ENCODE results near the gene ZNF850. TPM values are rescaled to one million over a fixed set of nuclear protein-coding genes. Genes with fewer than 3 reads are reported as not detected.
"Not testable (repeated sequence)": the region's sequence is repeated elsewhere in the genome, so short reads cannot be mapped to it uniquely, and the experiment has no call there.

The ZNF850 gene
- 3.7 TPM for total RNA-seq
- long read RNA-seq, partial matches to known transcripts = 0 of 2 reads
- long read RNA-seq, other reads (novel, unspliced or antisense) = 2 of 2 reads

DNA sequence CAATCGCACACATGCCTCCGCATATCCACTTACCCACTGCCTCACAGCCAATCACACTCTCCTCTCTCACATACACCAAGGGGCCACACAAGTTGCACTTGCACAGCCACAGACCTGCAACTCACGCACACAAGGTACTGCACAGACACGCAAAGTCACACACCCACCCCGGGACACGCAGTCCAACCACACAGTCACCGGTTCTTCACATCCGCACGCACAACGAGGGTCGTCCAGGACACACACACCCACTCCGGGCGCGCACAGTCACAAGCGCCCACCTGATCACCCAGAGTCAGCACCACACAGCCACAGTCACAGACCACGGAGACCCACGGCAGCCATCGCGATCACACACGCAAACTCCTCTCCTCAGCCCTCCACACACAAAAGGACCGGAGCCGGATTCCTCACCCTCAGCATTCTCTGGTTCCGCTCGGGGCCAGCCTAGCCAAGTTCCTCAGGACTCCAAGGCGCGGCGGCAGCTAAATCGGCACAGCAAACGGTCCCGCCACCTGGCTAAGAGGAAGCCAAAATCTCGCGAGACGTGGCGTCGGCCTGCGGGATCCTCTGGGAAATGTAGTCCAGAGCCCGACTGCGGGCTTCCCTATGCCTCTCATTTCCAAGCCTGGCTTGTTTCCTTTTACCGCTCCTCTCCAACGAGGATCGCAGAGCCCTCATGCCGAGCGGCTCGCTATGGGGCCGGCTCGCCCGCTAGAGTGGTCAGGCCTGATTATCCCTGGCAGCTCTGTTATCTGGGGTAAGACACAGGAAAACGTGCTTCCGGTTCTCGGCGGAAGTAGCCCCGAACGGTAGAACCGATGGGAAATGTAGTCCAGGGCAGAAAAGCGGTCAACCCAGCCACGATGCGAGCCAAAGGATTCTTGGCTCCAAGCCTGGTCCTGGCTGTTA, at the start of gene ZNF850:
ZNF850 (minus strand) TSS at position 497 of the 912 bp plus-strand sequence. CDS start 10,201 bp downstream, outside the sequence.
- DNase-seq (peak; percentile 98), ATAC-seq (ENCODE audit: poor library complexity) (peak; percentile 99)
- intact Hi-C loops (cut with DNase I) = no loop called here

DNA sequence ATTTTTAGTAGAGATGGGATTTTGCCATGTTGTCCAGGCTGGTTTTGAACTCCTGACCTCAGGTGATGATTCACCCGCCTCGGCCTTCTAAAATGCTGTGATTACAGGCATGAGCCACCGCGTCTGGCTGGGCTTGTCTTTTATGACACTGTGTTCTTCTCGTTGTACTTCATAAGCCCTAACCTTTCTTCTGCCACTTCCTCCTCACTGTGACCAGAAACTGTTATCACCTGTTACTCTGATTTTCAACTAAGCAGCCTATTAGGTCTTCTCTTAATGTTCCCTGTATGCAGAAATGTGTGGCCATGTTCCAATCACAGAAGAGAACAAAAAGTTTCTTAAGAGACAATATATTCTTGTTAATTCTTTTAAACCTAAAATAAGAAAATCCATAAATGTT, 49.2 kb upstream of the ZNF850 start:
- ATAC-seq (ENCODE audit: poor library complexity) (no peak), DNase-seq (no peak)
- intact Hi-C loops (cut with DNase I) = no loop called here

DNA sequence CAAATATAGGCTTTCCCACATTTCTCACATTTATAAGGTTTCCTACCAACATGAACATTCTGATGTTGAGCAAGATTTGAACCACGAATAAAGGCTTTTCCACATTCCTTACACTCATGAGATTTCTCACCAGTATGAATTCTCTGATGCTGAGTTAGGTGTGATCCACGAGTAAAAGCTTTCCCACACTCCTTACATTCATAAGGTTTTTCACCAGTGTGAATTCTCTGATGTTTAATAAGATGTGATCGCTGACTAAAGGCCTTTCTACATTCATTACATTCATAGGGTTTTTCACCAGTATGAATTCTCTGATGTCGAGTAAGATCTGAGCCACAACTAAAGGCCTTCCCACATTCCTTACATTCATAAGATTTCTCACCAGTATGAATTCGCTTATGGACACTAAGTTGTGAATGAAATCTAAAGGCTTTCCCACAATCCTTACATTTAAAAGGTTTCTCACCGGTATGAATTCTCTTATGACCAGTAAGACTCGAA, 46.6 kb upstream of the ZNF850 start:
- DNase-seq = no peak
- intact Hi-C loops (cut with DNase I) = no loop called here
- no peak for ATAC-seq (ENCODE audit: poor library complexity)

DNA sequence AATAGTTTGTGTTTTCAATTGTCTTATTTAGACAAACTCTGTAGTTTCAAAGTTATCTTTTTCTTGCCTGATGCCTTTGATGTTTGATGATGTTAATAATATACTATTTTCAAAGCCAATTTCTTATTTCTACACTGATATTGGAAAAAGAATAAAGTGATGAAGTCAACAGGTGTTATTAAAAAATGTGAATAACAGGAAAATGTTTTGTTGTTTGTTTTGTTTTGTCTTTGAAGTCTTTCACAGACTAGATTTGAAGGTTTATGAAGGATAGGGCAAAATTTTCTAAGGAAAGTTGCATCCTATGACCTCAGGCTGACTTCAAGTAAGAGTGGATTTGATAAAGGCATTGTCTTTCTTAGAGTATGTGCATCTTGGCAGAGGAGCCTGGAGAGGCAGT, 34.4 kb upstream of the ZNF850 start:
- intact Hi-C loops (cut with DNase I) = no loop called here
- ATAC-seq (ENCODE audit: poor library complexity) (no peak), DNase-seq (no peak)

DNA sequence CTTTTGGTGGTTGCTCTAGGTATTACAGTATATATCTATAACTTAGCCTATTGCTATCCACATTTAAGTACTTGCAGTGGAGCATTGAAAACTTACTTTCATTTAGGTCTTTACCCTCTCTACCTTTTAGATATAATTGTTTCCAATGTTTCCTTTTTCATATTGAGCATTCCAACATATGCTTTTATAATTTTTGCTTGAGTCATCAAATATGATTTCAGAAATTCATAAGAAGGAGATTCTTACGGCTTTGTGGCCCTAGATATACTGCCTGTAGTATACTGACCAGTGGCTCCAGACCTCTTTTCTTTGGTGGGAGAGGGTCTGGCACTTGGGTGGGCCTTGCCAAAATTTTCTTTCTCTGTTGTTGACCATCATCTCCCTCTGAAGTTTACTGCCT, 32.8 kb upstream of the ZNF850 start:
- DNase-seq (no peak), ATAC-seq (ENCODE audit: poor library complexity) (no peak)
- intact Hi-C loops (cut with DNase I) = no loop called here

DNA sequence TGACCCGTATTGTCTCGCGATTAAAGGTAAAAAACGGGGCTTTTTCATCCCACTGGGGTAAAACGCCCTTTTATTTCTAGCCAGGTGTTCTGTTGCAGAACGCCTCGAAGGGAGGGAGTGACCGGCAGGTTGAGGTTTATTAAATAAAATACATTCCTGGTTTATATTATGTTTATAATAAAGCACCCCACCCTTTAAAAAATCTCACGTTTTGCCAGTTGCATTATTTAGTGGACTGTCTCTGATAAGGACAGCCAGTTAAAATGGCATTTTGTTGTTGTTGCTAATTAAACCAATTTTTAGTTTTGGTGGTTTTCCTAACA, 25.1 kb upstream of the ZNF850 start:
- DNase-seq (no peak), ATAC-seq (ENCODE audit: poor library complexity) (no peak)
- intact Hi-C loops (cut with DNase I) = no loop called here

DNA sequence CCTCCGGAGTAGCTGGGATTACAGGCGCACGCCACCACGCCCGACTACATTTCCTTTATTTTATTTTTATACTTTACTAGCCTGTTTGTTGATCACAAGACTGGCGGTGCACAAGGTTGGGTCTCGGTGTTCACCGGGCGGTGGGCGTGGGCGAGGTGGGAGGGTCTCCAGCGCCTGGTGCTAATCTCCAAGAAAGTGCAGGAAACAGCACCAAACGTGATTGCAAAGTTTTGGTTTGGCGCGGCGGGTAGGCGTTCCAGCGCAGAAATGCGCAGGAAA, 24.0 kb upstream of the ZNF850 start:
- DNase-seq (no peak), ATAC-seq (ENCODE audit: poor library complexity) (no peak)
- intact Hi-C loops (cut with DNase I) = no loop called here

DNA sequence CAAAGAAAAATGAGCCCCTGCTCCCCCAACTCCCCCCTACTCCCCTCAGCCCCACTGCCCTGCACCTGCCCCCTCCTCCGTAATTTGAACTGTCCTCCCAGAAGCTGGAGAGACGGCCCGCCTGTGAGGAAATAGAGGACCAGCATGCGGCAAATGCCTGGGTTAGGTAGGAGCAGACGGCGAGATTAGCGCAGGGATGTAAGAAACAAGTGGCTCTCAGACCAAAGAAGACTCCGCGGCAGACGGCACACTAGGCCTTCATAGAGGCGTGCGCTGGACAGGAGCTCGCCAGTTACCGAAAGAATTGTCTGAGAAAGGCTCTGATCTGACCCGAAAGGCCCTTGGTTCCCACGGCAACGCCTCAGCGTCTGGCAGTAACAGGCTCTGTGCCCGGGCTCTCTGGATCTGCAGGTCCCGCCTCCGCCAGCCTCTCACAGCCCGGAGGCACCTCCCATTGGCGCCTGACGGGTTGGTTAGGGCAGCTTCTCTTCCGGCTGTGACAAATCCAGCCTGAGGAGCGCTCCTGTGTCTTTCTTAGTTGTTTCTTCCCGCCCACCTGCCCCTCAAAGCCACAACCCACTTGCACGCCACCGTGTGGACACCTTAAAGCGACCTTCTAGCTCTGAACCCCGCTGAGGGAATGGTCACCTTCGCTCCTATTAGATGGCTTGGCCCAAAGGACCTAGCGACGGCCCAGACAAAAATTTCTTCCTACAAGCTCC, 19.0 kb upstream of the ZNF850 start:
- ATAC-seq (ENCODE audit: poor library complexity) = peak; percentile 99
- intact Hi-C loops (cut with DNase I) = not testable (repeated sequence)

DNA sequence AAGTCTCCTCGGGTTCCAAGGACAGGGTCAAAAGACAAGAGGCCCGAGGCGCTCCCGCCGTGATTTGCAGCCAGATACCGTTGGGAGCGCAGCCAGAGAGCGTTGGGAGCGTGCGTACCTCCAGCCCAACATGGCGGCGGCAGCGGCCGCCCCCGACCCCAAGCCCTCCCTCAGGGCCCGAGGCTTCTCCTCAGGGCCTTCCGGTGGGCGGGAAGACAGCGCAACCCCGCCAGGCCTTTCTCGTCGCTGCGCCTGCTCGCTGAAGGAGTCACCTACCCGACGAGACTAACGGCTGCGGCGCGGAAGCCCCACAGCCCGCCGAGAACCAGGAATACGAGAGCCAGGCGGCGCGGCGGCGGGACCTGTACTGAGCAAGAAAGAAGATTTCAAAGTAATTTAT, 3.2 kb upstream of the ZNF850 start:
- DNase-seq = peak; percentile 49

More for the DNA sequence above, 19.0 kb upstream of the ZNF850 start:
- peak; percentile 49 for DNase-seq

DNA sequence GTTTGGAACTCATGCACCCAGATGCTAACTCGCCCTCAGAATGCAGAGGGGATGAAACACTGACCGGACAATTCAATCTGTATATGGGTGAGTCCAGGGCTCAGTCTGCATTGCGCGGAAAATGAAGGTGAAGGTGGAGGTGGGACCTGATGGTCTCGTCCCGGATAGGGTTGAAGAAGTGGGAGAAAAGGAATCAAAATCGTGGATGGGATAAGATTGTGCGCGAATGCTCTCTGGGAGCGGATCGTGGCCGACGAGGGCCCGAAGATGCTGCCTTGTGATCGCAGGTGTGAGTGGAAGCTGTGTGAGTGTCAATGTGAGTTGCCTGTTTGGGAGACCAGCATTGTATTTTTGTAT, 594 bp upstream of the ZNF850 start:
- ATAC-seq (ENCODE audit: poor library complexity) (no peak), DNase-seq (no peak)
- intact Hi-C loops (cut with DNase I) = no loop called here

More for the DNA sequence above, 3.2 kb upstream of the ZNF850 start:
- ATAC-seq (ENCODE audit: poor library complexity) = no peak
- intact Hi-C loops (cut with DNase I) = no loop called here

DNA sequence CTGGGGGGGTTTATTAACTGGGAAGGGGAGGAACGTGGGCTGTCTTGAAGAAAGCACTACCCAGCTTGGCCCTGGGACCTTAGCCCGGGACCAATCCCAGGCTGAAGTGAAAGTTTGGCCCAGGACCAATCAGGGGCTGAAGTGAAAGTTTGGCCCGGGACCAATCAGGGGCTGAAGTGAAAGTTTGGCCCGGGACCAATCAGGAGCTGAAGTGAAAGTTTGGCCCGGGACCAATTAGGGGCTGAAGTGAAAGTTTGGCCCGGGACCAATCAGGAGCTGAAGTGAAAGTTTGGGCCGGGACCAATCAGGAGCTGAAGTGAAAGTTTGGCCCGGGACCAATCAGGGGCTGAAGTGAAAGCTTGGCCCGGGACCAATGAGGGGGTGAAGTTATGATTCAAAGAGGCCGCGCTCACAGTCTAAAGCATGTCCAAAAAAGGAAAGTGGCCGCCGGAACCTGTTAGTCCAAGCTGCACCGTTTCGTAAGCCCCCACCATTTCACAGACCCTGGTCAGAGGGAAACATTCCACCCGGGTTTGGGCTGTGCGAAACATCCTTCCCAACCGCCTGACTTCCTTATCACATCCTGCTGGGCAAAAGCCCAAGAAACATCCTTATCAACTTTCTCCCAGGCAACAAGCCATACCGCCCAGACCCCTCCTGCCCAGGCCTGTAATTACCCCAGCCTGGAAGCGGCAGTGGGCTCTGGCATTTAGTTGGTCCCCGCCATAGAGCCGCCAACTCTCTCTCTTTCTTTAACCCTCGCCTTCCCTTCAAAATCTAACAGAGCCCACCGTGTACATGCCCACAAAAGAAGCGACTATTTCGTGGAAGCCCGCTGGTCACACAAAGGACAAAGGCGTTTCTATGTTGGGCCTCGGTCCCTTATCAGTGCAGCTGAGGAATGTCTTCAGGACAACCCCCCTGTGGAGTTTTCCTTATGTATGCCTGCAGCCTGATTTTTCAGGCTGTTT, 1.1 kb downstream of the ZNF850 start:
- ATAC-seq (ENCODE audit: poor library complexity) (peak; percentile 30), DNase-seq (peak; percentile 70)
- intact Hi-C loops (cut with DNase I) = no loop called here

DNA sequence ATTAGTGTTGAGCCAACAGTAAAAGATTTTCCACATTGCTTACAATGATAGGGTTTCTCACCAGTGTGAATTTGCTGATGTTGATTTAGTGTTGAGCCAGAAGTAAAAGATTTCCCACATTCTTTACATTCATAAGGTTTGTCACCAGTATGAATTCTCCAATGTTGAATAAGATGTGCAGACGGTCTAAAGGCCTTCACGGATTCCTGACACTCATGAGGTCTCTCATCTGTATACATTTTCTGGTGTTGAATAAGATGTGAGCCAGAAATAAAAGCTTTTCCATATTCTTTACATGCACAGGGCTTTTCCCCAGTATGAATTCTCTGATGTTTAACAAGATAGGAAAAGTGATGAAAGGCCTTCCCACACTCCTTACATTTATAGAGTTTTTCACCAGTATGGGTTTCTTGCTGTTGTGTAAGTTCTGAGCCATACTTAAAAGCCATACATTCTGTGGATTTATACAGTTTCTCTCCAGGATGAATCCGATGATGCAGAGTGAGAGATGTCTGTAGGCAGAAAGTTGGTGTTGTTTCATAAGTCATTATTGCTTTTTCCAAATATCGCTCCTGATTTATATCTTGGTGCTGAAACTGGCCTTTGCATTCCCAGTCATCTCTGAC, 22.4 kb downstream of the ZNF850 start:
- intact Hi-C loops (cut with DNase I) = no loop called here
- no peak for ATAC-seq (ENCODE audit: poor library complexity)

DNA sequence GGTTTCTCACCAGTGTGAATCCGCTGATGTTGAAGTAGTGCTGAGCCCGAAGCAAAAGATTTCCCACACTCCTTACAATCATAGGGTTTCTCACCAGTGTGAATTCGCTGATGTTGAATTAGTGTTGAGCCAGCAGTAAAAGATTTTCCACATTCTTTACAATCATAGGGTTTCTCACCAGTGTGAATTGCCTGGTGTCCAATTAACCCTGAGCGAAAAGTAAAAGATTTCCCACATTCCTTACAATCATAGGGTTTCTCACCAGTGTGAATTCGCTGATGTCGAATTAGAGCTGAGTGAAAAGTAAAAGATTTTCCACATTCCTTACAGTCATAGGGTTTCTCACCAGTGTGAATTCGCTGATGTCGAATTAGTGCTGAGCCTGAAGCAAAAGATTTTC, 23.0 kb downstream of the ZNF850 start:
- intact Hi-C loops (cut with DNase I); ATAC-seq (ENCODE audit: poor library complexity); DNase-seq: not testable (repeated sequence)

More for the DNA sequence above, 22.4 kb downstream of the ZNF850 start:
- DNase-seq = no peak

DNA sequence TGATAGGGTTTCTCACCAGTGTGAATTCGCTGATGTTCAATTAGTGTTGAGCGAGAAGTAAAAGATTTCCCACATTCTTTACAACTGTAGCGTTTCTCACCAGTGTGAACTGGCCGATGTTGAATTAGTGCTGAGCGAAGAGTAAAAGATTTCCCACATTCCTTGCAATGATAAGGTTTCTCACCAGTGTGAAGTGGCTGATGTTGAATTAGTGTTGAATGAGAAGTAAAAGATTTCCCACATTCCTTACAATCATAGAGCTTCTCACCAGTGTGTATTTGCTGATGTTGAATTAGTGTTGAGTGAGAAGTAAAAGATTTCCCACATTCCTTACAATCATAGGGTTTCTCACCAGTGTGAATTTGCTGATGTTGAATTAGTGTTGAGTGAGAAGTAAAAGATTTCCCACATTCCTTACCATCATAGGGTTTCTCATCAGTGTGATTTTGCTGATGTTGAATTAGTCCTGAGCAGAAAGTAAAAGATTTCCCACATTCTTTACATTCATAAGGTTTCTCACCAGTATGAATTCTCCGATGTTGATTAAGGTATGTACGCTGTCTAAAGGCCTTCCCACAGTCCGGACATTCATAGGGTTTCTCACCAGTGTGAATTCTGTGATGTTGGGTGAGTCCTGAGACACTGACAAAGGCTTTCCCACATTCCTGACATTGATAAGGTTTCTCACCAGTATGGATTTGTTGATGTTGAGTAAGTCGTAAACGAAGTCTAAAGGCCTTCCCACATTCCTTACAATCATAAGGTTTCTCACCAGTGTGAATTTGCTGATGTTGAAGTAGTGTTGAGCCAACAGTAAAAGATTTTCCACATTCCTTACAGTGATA, 24.0 kb downstream of the ZNF850 start:
- DNase-seq (no peak), ATAC-seq (ENCODE audit: poor library complexity) (no peak)
- intact Hi-C loops (cut with DNase I) = no loop called here

DNA sequence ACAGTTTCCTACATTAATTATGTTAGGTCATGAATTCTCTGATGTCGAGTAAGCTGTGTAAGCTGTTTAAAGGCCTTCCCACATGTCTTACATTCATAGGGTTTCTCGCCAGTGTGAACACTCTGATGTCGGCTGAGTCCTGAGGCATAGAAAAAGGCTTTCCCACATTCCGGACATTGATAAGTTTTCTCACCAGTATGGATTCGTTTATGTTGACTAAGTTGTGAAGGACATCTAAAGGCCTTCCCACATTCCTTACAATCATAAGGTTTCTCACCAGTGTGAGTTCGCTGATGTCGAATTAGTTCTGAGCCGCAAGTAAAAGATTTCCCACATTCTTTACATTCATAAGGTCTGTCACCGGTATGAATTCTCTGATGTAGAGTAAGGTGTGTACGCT, 24.9 kb downstream of the ZNF850 start:
- ATAC-seq (ENCODE audit: poor library complexity) (no peak), DNase-seq (no peak)
- intact Hi-C loops (cut with DNase I) = no loop called here

DNA sequence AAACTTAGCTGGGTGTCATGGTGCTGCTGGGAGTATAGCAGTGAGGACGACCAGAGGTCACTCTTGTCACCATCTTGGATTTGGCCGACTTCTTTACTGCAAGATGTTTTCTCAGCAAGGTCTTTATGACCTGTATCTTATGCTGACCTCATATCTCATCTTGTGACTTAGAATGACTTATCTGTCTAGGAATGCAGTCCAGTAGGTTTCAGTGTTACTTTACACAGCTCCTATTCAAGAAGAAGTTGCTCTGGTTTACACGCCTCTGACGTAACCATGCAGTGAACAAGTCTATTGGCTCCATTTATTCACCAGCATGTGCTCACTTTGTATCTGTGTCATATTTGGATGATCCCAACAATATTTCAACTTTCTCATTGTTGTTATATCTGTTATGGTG, 26.7 kb downstream of the ZNF850 start:
- DNase-seq (no peak), ATAC-seq (ENCODE audit: poor library complexity) (no peak)
- intact Hi-C loops (cut with DNase I) = no loop called here

DNA sequence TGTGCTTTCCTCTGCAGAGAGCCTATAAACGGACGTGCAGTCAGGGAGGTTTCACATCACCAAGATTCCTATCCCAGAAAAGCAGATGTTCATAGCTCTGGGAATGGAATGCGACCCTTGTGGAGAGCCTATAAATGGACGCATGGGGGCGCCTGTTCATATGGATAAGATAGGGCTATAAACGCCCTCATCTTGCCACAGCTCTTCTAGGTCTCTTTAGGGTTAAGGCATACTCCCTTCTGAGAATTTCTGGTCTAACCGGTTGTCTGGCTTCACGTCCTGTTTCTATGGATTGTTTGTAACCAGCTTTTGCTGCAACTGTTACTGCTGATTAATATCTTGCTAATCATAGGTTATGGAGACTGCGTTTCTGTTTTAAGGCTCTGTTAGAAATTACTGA, 36.4 kb downstream of the ZNF850 start:
- not testable (repeated sequence) for ATAC-seq (ENCODE audit: poor library complexity); DNase-seq
- intact Hi-C loops (cut with DNase I) = loop anchor here (10.0 kb wide), 1 partner anchor 149 kb away; no protein-coding TSS in a partner anchor

All from Right ventricle myocardium superior (tissue), 1 donor.